Measurements from ENCODE around the gene FAM174C.

GRCh38 chr19:1241417-1242095, 33.8 kb upstream of the FAM174C start, which contains the start of gene ATP5F1D:
- TF ChIP-seq CTCF (IDR thresholded peaks at IDR 0.05) (peak in 1 of 3 experiments; percentile 22), POLR2A (IDR thresholded peaks at IDR 0.05; ENCODE audit: low read depth) (peak; percentile 18)
